GM19193 (cell line): ENCODE data around the gene SWSAP1.

ENCODE experiments used
- POLR2A ChIP-seq: IDR thresholded peaks from 4 replicates; pipeline ENCODE4 v1.6.1; 2011; ENCODE audit not compliant: insufficient read depth, insufficient read length; ENCODE audit errors: extremely low read depth

Gene SWSAP1

GRCh38 chr19:11374433-11375142 lies at the start of gene SWSAP1:
SWSAP1 (plus strand) TSS chr19:11374666; CDS start chr19:11374681, 15 bp downstream.
- TF ChIP-seq POLR2A: peak; percentile 89

- no peak for TF ChIP-seq POLR2A
Measured at GRCh38 chr19:11324748-11325389, 49.6 kb upstream of the SWSAP1 start.

GRCh38 chr19:11325544-11325943 lies 48.9 kb upstream of the SWSAP1 start:
- TF ChIP-seq POLR2A: no peak

GRCh38 chr19:11330127-11330526 lies 44.3 kb upstream of the SWSAP1 start:
- TF ChIP-seq POLR2A: no peak

GRCh38 chr19:11331502-11331901 lies 43.0 kb upstream of the SWSAP1 start:
- no peak for TF ChIP-seq POLR2A

- TF ChIP-seq POLR2A: no peak
Measured at GRCh38 chr19:11332822-11333221, 41.6 kb upstream of the SWSAP1 start.

GRCh38 chr19:11335449-11336146 lies 38.9 kb upstream of the SWSAP1 start:
- TF ChIP-seq POLR2A: no peak

GRCh38 chr19:11337080-11337479 lies 37.4 kb upstream of the SWSAP1 start:
- TF ChIP-seq POLR2A: no peak

- TF ChIP-seq POLR2A: no peak
Measured at GRCh38 chr19:11338121-11338520, 36.3 kb upstream of the SWSAP1 start.

- TF ChIP-seq POLR2A: no peak
Measured at GRCh38 chr19:11338569-11339253, 35.8 kb upstream of the SWSAP1 start.

GRCh38 chr19:11339254-11340098 lies 35.0 kb upstream of the SWSAP1 start, which contains the start of gene RAB3D:
RAB3D (minus strand) TSS chr19:11339657; CDS start chr19:11337399, 2,258 bp downstream.
- peak; percentile 58 for TF ChIP-seq POLR2A

- TF ChIP-seq POLR2A: no peak
Measured at GRCh38 chr19:11342429-11342828, 32.0 kb upstream of the SWSAP1 start.

GRCh38 chr19:11345122-11345803 lies 29.2 kb upstream of the SWSAP1 start:
- no peak for TF ChIP-seq POLR2A
